ENCODE measurements around the gene IL10. TPM values are rescaled to one million over a fixed set of nuclear protein-coding genes. Genes with fewer than 3 reads are reported as not detected.
A peak's percentile ranks its signal among the peaks of the same experiment; 100 is the strongest.

The IL10 gene
- total RNA-seq, 1 experiment from 2014 or later = not detected

DNA sequence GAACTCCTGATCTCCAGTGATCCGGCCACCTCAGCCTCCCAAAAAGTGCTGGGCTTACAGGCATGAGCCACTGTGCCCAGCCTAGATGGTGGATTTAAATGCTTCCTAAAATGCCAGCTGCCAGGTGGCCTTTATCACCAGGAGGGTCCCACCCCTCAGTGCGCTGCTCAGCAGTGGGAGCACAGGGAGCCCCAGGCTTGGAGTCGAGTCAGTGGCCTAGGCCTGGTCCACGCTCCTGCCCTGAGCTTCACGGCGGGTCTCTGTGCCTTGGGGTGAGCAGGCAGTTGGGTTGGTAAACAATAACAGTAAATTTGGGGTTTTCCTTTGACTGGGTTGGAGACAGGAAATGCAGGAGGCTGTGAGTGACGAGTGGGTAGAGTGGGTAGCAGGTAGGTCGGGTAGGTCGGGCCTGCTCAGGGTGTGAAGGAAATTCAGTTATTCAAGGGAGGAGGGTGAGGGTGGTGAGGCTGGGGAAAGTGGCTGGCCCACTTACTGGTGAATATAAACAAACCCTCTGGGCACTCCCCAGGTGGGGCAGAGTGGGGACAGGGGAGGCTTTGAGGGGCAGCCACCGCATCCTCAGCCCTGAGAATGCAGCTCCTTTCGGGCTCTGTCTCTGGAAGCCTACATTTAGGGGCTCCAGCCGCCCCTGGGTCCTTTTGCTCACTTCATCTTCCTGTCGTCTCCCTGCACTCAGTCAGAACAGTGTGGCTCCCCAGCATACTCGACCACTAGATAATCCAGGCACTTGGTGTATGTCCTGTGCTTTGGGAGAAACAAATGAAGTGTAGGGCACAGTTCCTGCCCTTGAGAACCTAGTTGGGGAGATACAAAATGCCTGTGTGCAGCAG is 35.2 kb downstream of the IL10 start:
- Mint-ChIP-seq H3K4me1 (ENCODE audit: low read depth, unreplicated experiment) (peaks cover 14% of the 10 kb centered on the region), H3K27me3 (ENCODE audit: unreplicated experiment) (no peaks in the 10 kb centered on the region), H3K36me3 (ENCODE audit: insufficient read depth, unreplicated experiment) (peaks cover 20% of the 10 kb centered on the region), H3K27ac (ENCODE audit: unreplicated experiment) (no peak overlapping the region), H3K4me3 (ENCODE audit: low read depth, unreplicated experiment) (no peak overlapping the region), H3K9me3 (ENCODE audit: low read depth, unreplicated experiment) (no peaks in the 10 kb centered on the region)
- BruUV-seq (replicated peaks) = no TSS peak
- DNase-seq = no peak
- intact Hi-C loops (cut with micrococcal nuclease; ENCODE audit: unreplicated experiment) = loop anchor here (5.0 to 10.0 kb wide), 2 partner anchors 70 to 338 kb away; no protein-coding TSS in a partner anchor
- CTCF ChIA-PET = no interaction called here
- TF ChIP-seq, protein P1, sequence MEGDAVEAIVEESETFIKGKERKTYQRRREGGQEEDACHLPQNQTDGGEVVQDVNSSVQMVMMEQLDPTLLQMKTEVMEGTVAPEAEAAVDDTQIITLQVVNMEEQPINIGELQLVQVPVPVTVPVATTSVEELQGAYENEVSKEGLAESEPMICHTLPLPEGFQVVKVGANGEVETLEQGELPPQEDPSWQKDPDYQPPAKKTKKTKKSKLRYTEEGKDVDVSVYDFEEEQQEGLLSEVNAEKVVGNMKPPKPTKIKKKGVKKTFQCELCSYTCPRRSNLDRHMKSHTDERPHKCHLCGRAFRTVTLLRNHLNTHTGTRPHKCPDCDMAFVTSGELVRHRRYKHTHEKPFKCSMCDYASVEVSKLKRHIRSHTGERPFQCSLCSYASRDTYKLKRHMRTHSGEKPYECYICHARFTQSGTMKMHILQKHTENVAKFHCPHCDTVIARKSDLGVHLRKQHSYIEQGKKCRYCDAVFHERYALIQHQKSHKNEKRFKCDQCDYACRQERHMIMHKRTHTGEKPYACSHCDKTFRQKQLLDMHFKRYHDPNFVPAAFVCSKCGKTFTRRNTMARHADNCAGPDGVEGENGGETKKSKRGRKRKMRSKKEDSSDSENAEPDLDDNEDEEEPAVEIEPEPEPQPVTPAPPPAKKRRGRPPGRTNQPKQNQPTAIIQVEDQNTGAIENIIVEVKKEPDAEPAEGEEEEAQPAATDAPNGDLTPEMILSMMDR (IDR thresholded peaks at IDR 0.05; ENCODE audit: unreplicated experiment) = no peak

DNA sequence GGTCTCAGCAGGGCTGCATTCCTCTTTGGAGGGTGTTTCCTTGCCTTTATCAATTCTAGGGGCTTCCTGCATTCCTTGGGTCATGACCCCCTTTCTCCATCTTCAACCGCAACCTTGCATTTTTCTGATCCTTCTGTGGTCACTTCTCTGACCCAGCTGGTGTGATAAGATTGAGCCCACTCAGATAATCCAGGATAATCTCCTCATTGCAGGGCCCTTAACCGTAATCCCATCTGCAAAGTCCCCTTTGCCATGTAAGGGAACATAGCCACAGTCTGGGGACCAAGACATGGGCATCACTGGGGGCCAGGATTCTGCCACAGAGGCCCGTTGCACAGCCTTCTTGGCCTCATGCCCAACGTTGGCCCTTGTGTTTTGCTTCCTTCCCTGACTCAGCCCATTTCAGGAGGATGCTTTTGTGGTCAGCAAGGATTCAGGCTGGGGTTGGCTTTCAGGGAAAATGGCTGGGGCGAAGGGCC is 36.7 kb downstream of the IL10 start:
- intact Hi-C loops (cut with micrococcal nuclease; ENCODE audit: unreplicated experiment) = loop anchor here (5.0 to 10.0 kb wide), 2 partner anchors 72 to 339 kb away; no protein-coding TSS in a partner anchor
- Mint-ChIP-seq H3K36me3 (ENCODE audit: insufficient read depth, unreplicated experiment) (peaks cover 32% of the 10 kb centered on the region), H3K4me3 (ENCODE audit: low read depth, unreplicated experiment) (no peak overlapping the region), H3K27me3 (ENCODE audit: unreplicated experiment) (no peaks in the 10 kb centered on the region), H3K9me3 (ENCODE audit: low read depth, unreplicated experiment) (no peaks in the 10 kb centered on the region), H3K27ac (ENCODE audit: unreplicated experiment) (no peak overlapping the region), H3K4me1 (ENCODE audit: low read depth, unreplicated experiment) (peaks cover 14% of the 10 kb centered on the region)
- TF ChIP-seq, protein P1 (IDR thresholded peaks at IDR 0.05; ENCODE audit: unreplicated experiment) = no peak
- no peak for DNase-seq
- CTCF ChIA-PET = interaction anchor here (1.7 to 2.3 kb wide), 2 partner anchors 177 to 246 kb away, joined by 20 to 25 read pairs; no protein-coding TSS in a partner anchor
- no TSS peak for BruUV-seq (replicated peaks)

DNA sequence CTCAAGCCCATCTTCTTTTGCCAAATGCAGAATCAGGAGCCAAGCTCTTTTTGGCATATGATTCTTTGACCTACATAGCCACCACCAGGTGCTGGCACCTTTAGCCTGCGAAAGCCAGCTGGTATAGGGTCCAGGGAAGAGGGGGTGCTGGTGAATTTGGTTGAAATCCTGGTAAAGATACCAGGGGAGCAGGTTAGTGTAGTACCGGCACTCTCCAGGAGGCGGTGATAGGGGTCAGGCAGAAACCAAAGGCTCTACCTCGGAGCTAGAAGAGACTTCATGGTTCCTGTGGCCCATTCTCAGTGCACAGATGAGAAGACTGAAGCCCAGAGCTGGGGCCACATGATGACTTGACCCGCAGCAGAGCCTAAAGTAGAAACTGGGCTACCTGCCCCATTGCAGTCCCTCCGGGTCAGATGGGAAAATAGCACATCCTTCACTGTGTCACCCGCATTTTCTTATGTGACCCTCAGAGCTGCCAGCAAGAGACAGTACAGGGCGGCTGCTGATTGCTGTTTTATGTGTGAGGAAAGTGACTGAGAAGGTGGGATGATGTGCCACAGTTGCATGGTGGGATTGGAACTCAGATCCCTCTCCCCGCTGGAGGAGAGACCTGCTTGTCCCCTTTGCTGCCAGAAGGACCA is 37.7 kb downstream of the IL10 start:
- peak; percentile 77 for DNase-seq
- intact Hi-C loops (cut with micrococcal nuclease; ENCODE audit: unreplicated experiment) = loop anchor here (1.0 to 10.0 kb wide), 3 partner anchors 73 to 340 kb away; no protein-coding TSS in a partner anchor

DNA sequence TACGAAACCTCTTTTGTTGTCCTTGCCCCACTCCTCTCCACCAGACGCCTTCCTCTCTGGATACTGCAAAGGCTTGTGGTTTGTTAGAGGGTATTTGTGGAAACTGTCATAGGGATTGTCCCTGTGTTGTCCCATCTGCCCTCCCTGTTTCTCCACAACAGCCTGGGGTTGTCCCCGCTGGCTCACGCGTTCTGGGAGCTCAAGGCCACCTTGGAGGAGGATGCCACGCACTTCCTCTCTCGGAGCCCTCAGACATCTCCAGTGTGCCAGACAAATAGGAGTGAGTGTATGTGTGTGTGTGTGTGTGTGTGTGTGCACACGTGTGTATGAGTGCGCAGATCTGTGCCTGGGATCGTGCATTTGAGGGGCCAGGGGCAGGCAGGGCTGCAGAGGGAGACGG is 39.3 kb downstream of the IL10 start:
- BruUV-seq (replicated peaks) = no TSS peak
- H3K9me3 Mint-ChIP-seq (ENCODE audit: low read depth, unreplicated experiment) = no peaks in the 10 kb centered on the region
- TF ChIP-seq, protein P1 (IDR thresholded peaks at IDR 0.05; ENCODE audit: unreplicated experiment) = no peak
- H3K36me3 Mint-ChIP-seq (ENCODE audit: insufficient read depth, unreplicated experiment) = peaks cover 36% of the 10 kb centered on the region
- no peak for DNase-seq
- H3K4me3 Mint-ChIP-seq (ENCODE audit: low read depth, unreplicated experiment) = no peak overlapping the region
- intact Hi-C loops (cut with micrococcal nuclease; ENCODE audit: unreplicated experiment) = loop anchor here (10.0 kb wide), 1 partner anchor 342 kb away; no protein-coding TSS in a partner anchor
- no peak overlapping the region for H3K27ac Mint-ChIP-seq (ENCODE audit: unreplicated experiment)
- CTCF ChIA-PET = no interaction called here
- no peaks in the 10 kb centered on the region for H3K4me1 Mint-ChIP-seq (ENCODE audit: low read depth, unreplicated experiment)
- no peaks in the 10 kb centered on the region for H3K27me3 Mint-ChIP-seq (ENCODE audit: unreplicated experiment)

More for the DNA sequence above, 37.7 kb downstream of the IL10 start:
- H3K9me3 Mint-ChIP-seq (ENCODE audit: low read depth, unreplicated experiment) = no peaks in the 10 kb centered on the region
- no TSS peak for BruUV-seq (replicated peaks)
- H3K36me3 Mint-ChIP-seq (ENCODE audit: insufficient read depth, unreplicated experiment) = peaks cover 37% of the 10 kb centered on the region
- TF ChIP-seq, protein P1 (IDR thresholded peaks at IDR 0.05; ENCODE audit: unreplicated experiment) = peak; percentile 89
- CTCF ChIA-PET = interaction anchor here (0.6 to 2.3 kb wide), 11 partner anchors 22 to 780 kb away, joined by 3 to 25 read pairs (median 4); no protein-coding TSS in a partner anchor
- peaks cover 13% of the 10 kb centered on the region for H3K4me1 Mint-ChIP-seq (ENCODE audit: low read depth, unreplicated experiment)
- H3K27me3 Mint-ChIP-seq (ENCODE audit: unreplicated experiment) = no peaks in the 10 kb centered on the region
- H3K4me3 Mint-ChIP-seq (ENCODE audit: low read depth, unreplicated experiment) = no peak overlapping the region
- H3K27ac Mint-ChIP-seq (ENCODE audit: unreplicated experiment) = no peak overlapping the region
